HG02981 (cell line): ENCODE results near the gene ARHGAP5.

Source experiments
- ATAC-seq: cut with Tn5 transposase; IDR thresholded peaks from one replicate; pipeline ENCODE4 v1.9.1; 2021; ENCODE audit warnings: mild to moderate bottlenecking, moderate library complexity; ENCODE audit not compliant: unreplicated experiment

The ARHGAP5 gene

GRCh38 chr14:32077081-32078022 lies at the start of gene ARHGAP5:
ARHGAP5 (plus strand) TSS chr14:32077304; CDS start chr14:32090670, 13,366 bp downstream.
- ATAC-seq, result peak; percentile 44

- no peak for ATAC-seq
These were observed 48.5 kb upstream of the ARHGAP5 start for GRCh38 chr14:32028599-32028998.

- no peak for ATAC-seq
These were observed 43.6 kb upstream of the ARHGAP5 start for GRCh38 chr14:32033543-32033942.

GRCh38 chr14:32038876-32039275 lies 38.2 kb upstream of the ARHGAP5 start:
- no peak for ATAC-seq

- no peak for ATAC-seq
These were observed 37.6 kb upstream of the ARHGAP5 start for GRCh38 chr14:32039401-32040030.

- no peak for ATAC-seq
These were observed 33.5 kb upstream of the ARHGAP5 start for GRCh38 chr14:32043624-32044023.

- no peak for ATAC-seq
These were observed 32.6 kb upstream of the ARHGAP5 start for GRCh38 chr14:32044454-32044853.

- ATAC-seq, result no peak
These were observed 29.3 kb upstream of the ARHGAP5 start for GRCh38 chr14:32047791-32048190.

GRCh38 chr14:32049361-32050088 lies 27.6 kb upstream of the ARHGAP5 start:
- no peak for ATAC-seq

- no peak for ATAC-seq
These were observed 26.2 kb upstream of the ARHGAP5 start for GRCh38 chr14:32050878-32051277.

GRCh38 chr14:32054536-32054935 lies 22.6 kb upstream of the ARHGAP5 start:
- ATAC-seq, result no peak

- no peak for ATAC-seq
These were observed 21.9 kb upstream of the ARHGAP5 start for GRCh38 chr14:32055175-32055574.

GRCh38 chr14:32059702-32060101 lies 17.4 kb upstream of the ARHGAP5 start:
- no peak for ATAC-seq

GRCh38 chr14:32064931-32065330 lies 12.2 kb upstream of the ARHGAP5 start:
- no peak for ATAC-seq

- no peak for ATAC-seq
These were observed 8.4 kb upstream of the ARHGAP5 start for GRCh38 chr14:32068708-32069107.

- no peak for ATAC-seq
These were observed 6.8 kb upstream of the ARHGAP5 start for GRCh38 chr14:32070282-32070681.

- no peak for ATAC-seq
These were observed 4.4 kb upstream of the ARHGAP5 start for GRCh38 chr14:32072676-32073075.

GRCh38 chr14:32073537-32074189 lies 3.4 kb upstream of the ARHGAP5 start:
- no peak for ATAC-seq

GRCh38 chr14:32074887-32075572 lies 2.1 kb upstream of the ARHGAP5 start:
- ATAC-seq, result no peak

- peak; percentile 19 for ATAC-seq
These were observed 1.3 kb upstream of the ARHGAP5 start for GRCh38 chr14:32075672-32076277.
